Adipocyte (in vitro differentiated cells): ENCODE results near the gene CPNE4.

Source experiments
- DNase-seq: peaks from one replicate; pipeline ENCODE4 v3.0.0-alpha.2; 2015; ENCODE audit warnings: low read depth
- H3K27me3 ChIP-seq: replicated peaks from 2 replicates; pipeline ENCODE4 v1.7.0; 2013; ENCODE audit warnings: mild to moderate bottlenecking, low read length, moderate library complexity; ENCODE audit not compliant: control insufficient read depth, insufficient read depth
- H3K36me3 ChIP-seq: 2 replicates; pipeline ENCODE4 v1.7.0; 2013; ENCODE audit warnings: low read length, mild to moderate bottlenecking, moderate library complexity; ENCODE audit not compliant: control insufficient read depth, insufficient read depth, severe bottlenecking
- H3K4me1 ChIP-seq: 2 replicates; pipeline ENCODE4 v1.7.0; 2013; ENCODE audit warnings: mild to moderate bottlenecking, low read length, moderate library complexity; ENCODE audit not compliant: control insufficient read depth, insufficient read depth
- H3K4me3 ChIP-seq: 2 replicates; pipeline ENCODE4 v1.7.0; 2013; ENCODE audit warnings: mild to moderate bottlenecking, low read length, moderate library complexity
- H3K9ac ChIP-seq: 2 replicates; pipeline ENCODE4 v1.7.0; 2013; ENCODE audit warnings: mild to moderate bottlenecking, low read length, moderate library complexity
- H3K9me3 ChIP-seq: 2 replicates; pipeline ENCODE4 v1.7.0; 2013; ENCODE audit warnings: mild to moderate bottlenecking, low read length, moderate library complexity; ENCODE audit not compliant: control insufficient read depth

Gene CPNE4

GRCh38 chr3:131714585-131715220 is 320.1 kb downstream of the CPNE4 start:
- Histone ChIP-seq H3K36me3 (no peaks in the 10 kb centered on the region), H3K9me3 (no peaks in the 10 kb centered on the region), H3K27me3 (no peaks in the 10 kb centered on the region), H3K4me3 (no peak overlapping the region), H3K9ac (no peak overlapping the region), H3K4me1 (peaks cover 3% of the 10 kb centered on the region)
- no peak for DNase-seq

GRCh38 chr3:131713416-131714123 is 321.2 kb downstream of the CPNE4 start:
- Histone ChIP-seq H3K4me3 (no peak overlapping the region), H3K36me3 (no peaks in the 10 kb centered on the region), H3K4me1 (peaks cover 3% of the 10 kb centered on the region), H3K9ac (no peak overlapping the region), H3K9me3 (no peaks in the 10 kb centered on the region), H3K27me3 (no peaks in the 10 kb centered on the region)
- no peak for DNase-seq

GRCh38 chr3:131712662-131713061 is 322.2 kb downstream of the CPNE4 start:
- no peaks in the 10 kb centered on the region for H3K27me3 ChIP-seq
- H3K4me1 ChIP-seq, result peaks cover 3% of the 10 kb centered on the region
- no peak for DNase-seq
- H3K36me3 ChIP-seq, result no peaks in the 10 kb centered on the region
- H3K9ac ChIP-seq, result no peak overlapping the region
- H3K9me3 ChIP-seq, result no peaks in the 10 kb centered on the region
- H3K4me3 ChIP-seq, result no peak overlapping the region

- no peaks in the 10 kb centered on the region for H3K9me3 ChIP-seq
- H3K9ac ChIP-seq, result no peak overlapping the region
- H3K4me1 ChIP-seq, result peaks cover 3% of the 10 kb centered on the region
- no peak overlapping the region for H3K4me3 ChIP-seq
- H3K36me3 ChIP-seq, result no peaks in the 10 kb centered on the region
- no peak for DNase-seq
- H3K27me3 ChIP-seq, result no peaks in the 10 kb centered on the region
These were observed 323.6 kb downstream of the CPNE4 start for GRCh38 chr3:131711114-131711768.

GRCh38 chr3:131708241-131708640 is 326.6 kb downstream of the CPNE4 start:
- Histone ChIP-seq H3K36me3 (no peaks in the 10 kb centered on the region), H3K9ac (no peak overlapping the region), H3K4me3 (no peak overlapping the region), H3K4me1 (peaks cover 2% of the 10 kb centered on the region), H3K27me3 (no peaks in the 10 kb centered on the region), H3K9me3 (no peaks in the 10 kb centered on the region)
- DNase-seq, result peak; percentile 13

- Histone ChIP-seq H3K36me3 (no peaks in the 10 kb centered on the region), H3K4me3 (no peak overlapping the region), H3K9ac (no peak overlapping the region), H3K4me1 (peaks cover 9% of the 10 kb centered on the region), H3K27me3 (no peaks in the 10 kb centered on the region), H3K9me3 (no peaks in the 10 kb centered on the region)
- DNase-seq, result no peak
These were observed 329.2 kb downstream of the CPNE4 start for GRCh38 chr3:131705558-131706051.

- DNase-seq, result no peak
- no peak overlapping the region for H3K4me3 ChIP-seq
- H3K4me1 ChIP-seq, result peaks cover 9% of the 10 kb centered on the region
- H3K36me3 ChIP-seq, result no peaks in the 10 kb centered on the region
- no peaks in the 10 kb centered on the region for H3K9me3 ChIP-seq
- no peaks in the 10 kb centered on the region for H3K27me3 ChIP-seq
- no peak overlapping the region for H3K9ac ChIP-seq
These were observed 329.7 kb downstream of the CPNE4 start for GRCh38 chr3:131705099-131705498.

GRCh38 chr3:131704098-131704497 is 330.7 kb downstream of the CPNE4 start:
- Histone ChIP-seq H3K9me3 (no peaks in the 10 kb centered on the region), H3K9ac (no peak overlapping the region), H3K4me1 (peaks cover 15% of the 10 kb centered on the region), H3K4me3 (no peak overlapping the region), H3K36me3 (no peaks in the 10 kb centered on the region), H3K27me3 (no peaks in the 10 kb centered on the region)
- DNase-seq, result no peak

- Histone ChIP-seq H3K27me3 (no peaks in the 10 kb centered on the region), H3K9ac (no peak overlapping the region), H3K4me3 (no peak overlapping the region), H3K36me3 (no peaks in the 10 kb centered on the region), H3K4me1 (peaks cover 20% of the 10 kb centered on the region), H3K9me3 (no peaks in the 10 kb centered on the region)
- no peak for DNase-seq
These were observed 332.7 kb downstream of the CPNE4 start for GRCh38 chr3:131702146-131702545.

GRCh38 chr3:131701153-131701770 is 333.6 kb downstream of the CPNE4 start:
- DNase-seq, result no peak
- Histone ChIP-seq H3K4me1 (peaks cover 20% of the 10 kb centered on the region), H3K9me3 (no peaks in the 10 kb centered on the region), H3K9ac (no peak overlapping the region), H3K36me3 (no peaks in the 10 kb centered on the region), H3K4me3 (no peak overlapping the region), H3K27me3 (peaks cover 5% of the 10 kb centered on the region)

- H3K9ac ChIP-seq, result no peak overlapping the region
- H3K4me1 ChIP-seq, result peaks cover 20% of the 10 kb centered on the region
- H3K4me3 ChIP-seq, result peak overlapping the region; percentile 24
- DNase-seq, result peak; percentile 13
- no peaks in the 10 kb centered on the region for H3K36me3 ChIP-seq
- H3K9me3 ChIP-seq, result no peaks in the 10 kb centered on the region
- H3K27me3 ChIP-seq, result peaks cover 10% of the 10 kb centered on the region
These were observed 335.8 kb downstream of the CPNE4 start for GRCh38 chr3:131699001-131699400.
